ENCODE measurements around the gene IDE. TPM values are rescaled to one million over a fixed set of nuclear protein-coding genes. Genes with fewer than 3 reads are reported as not detected.

Gene IDE
- total RNA-seq, 6 experiments from 2014 or later, result 25.6 to 31.4 (median 29.2) TPM

GRCh38 chr10:92490387-92490786 is 83.5 kb downstream of the IDE start:
- ATAC-seq (no peak), DNase-seq (no peak)
- 87% methylated on average over 2 of the region's 2 CpGs for WGBS (ENCODE audit: insufficient coverage, low coverage, low lambda C conversion rate, missing lambda C conversion rate)
- Histone ChIP-seq H3K27ac (no peak overlapping the region), H3K4me3 (no peak overlapping the region), H3K9me3 (no peaks in the 10 kb centered on the region), H3K4me1 (no peaks in the 10 kb centered on the region), H3K36me3 (peaks cover 0 to 59% (median 20%) of the 10 kb centered on the region in 4 donors), H3K27me3 (no peaks in the 10 kb centered on the region)
- intact Hi-C loops (cut with DNase I), result no loop called here
- no peak for TF ChIP-seq POLR2A (IDR thresholded peaks at IDR 0.05)
- no peak for TF ChIP-seq CTCF (IDR thresholded peaks at IDR 0.05)

GRCh38 chr10:92486637-92487036 is 87.3 kb downstream of the IDE start:
- no peak for DNase-seq
- H3K9me3 ChIP-seq, result no peaks in the 10 kb centered on the region
- no peak overlapping the region for H3K4me3 ChIP-seq
- peak in 2 of 4 donors; percentile 38 for ATAC-seq
- H3K27me3 ChIP-seq, result no peaks in the 10 kb centered on the region
- H3K27ac ChIP-seq, result no peak overlapping the region
- H3K36me3 ChIP-seq, result peaks cover 0 to 76% (median 23%) of the 10 kb centered on the region in 4 donors
- intact Hi-C loops (cut with DNase I), result no loop called here
- TF ChIP-seq POLR2A (IDR thresholded peaks at IDR 0.05) (no peak), CTCF (IDR thresholded peaks at IDR 0.05) (no peak)
- no peaks in the 10 kb centered on the region for H3K4me1 ChIP-seq

- no CpG with 5 or more reads among the region's 4 CpGs for WGBS (ENCODE audit: insufficient coverage, low coverage, low lambda C conversion rate, missing lambda C conversion rate)
- ATAC-seq, result no peak
- Histone ChIP-seq H3K9me3 (no peaks in the 10 kb centered on the region), H3K4me3 (no peak overlapping the region), H3K36me3 (peaks cover 0 to 78% (median 23%) of the 10 kb centered on the region in 4 donors), H3K4me1 (no peaks in the 10 kb centered on the region), H3K27ac (no peak overlapping the region), H3K27me3 (no peaks in the 10 kb centered on the region)
- intact Hi-C loops (cut with DNase I), result no loop called here
- no peak for DNase-seq
- no peak for TF ChIP-seq CTCF (IDR thresholded peaks at IDR 0.05)
- TF ChIP-seq POLR2A (IDR thresholded peaks at IDR 0.05), result no peak
Measured at GRCh38 chr10:92483539-92483938, 90.4 kb downstream of the IDE start.

GRCh38 chr10:92480413-92480812 is 93.5 kb downstream of the IDE start:
- no peak for ATAC-seq
- TF ChIP-seq CTCF (IDR thresholded peaks at IDR 0.05), result no peak
- no peak for TF ChIP-seq POLR2A (IDR thresholded peaks at IDR 0.05)
- H3K4me1 ChIP-seq, result no peaks in the 10 kb centered on the region
- H3K27me3 ChIP-seq, result no peaks in the 10 kb centered on the region
- no peak overlapping the region for H3K4me3 ChIP-seq
- H3K27ac ChIP-seq, result no peak overlapping the region
- H3K36me3 ChIP-seq, result peaks cover 0 to 60% (median 14%) of the 10 kb centered on the region in 4 donors
- DNase-seq, result no peak
- H3K9me3 ChIP-seq, result no peaks in the 10 kb centered on the region
- intact Hi-C loops (cut with DNase I), result no loop called here

GRCh38 chr10:92479547-92479946 is 94.3 kb downstream of the IDE start:
- peaks cover 0 to 64% (median 14%) of the 10 kb centered on the region in 4 donors for H3K36me3 ChIP-seq
- 98% methylated on average over 7 of the region's 7 CpGs for WGBS (ENCODE audit: insufficient coverage, low coverage, low lambda C conversion rate, missing lambda C conversion rate)
- DNase-seq (no peak), ATAC-seq (no peak)
- no peak overlapping the region for H3K4me3 ChIP-seq
- intact Hi-C loops (cut with DNase I), result no loop called here
- H3K4me1 ChIP-seq, result no peaks in the 10 kb centered on the region
- TF ChIP-seq POLR2A (IDR thresholded peaks at IDR 0.05), result no peak
- TF ChIP-seq CTCF (IDR thresholded peaks at IDR 0.05), result no peak
- no peak overlapping the region for H3K27ac ChIP-seq
- no peaks in the 10 kb centered on the region for H3K27me3 ChIP-seq
- no peaks in the 10 kb centered on the region for H3K9me3 ChIP-seq

Data from right lobe of liver (tissue), 6 donors.